GM18520 (cell line): ENCODE data around the gene GAGE2A.
"Not testable (repeated sequence)": the region's sequence is repeated elsewhere in the genome, so short reads cannot be mapped to it uniquely, and the experiment has no call there.

Source experiments
- ATAC-seq: cut with Tn5 transposase; IDR thresholded peaks from one replicate; pipeline ENCODE4 v1.9.1; 2021; ENCODE audit not compliant: unreplicated experiment

Gene GAGE2A, protein sequence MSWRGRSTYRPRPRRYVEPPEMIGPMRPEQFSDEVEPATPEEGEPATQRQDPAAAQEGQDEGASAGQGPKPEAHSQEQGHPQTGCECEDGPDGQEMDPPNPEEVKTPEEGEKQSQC

DNA sequence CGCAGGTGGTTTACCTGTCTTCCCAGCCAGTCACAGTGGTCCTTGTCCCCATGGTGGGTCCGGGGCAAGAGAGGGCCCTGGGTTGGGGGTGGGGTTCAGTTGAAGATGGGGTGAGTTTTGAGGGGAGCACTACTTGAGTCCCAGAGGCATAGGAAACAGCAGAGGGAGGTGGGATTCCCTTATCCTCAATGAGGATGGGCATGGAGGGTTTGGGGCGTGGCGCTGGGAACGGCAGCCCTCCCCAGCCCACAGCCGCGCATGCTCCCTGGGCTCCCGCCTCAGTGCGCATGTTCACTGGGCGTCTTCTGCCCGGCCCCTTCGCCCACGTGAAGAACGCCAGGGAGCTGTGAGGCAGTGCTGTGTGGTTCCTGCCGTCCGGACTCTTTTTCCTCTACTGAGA is at the start of gene GAGE2A:
TSS of gene GAGE2A (plus strand) at position 301 of the 400 bp plus-strand sequence. CDS start 1,155 bp downstream, outside the sequence.
- not testable (repeated sequence) for ATAC-seq

DNA sequence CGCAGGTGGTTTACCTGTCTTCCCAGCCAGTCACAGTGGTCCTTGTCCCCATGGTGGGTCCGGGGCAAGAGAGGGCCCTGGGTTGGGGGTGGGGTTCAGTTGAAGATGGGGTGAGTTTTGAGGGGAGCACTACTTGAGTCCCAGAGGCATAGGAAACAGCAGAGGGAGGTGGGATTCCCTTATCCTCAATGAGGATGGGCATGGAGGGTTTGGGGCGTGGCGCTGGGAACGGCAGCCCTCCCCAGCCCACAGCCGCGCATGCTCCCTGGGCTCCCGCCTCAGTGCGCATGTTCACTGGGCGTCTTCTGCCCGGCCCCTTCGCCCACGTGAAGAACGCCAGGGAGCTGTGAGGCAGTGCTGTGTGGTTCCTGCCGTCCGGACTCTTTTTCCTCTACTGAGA is 47.9 kb upstream of the GAGE2A start, which contains the start of gene GAGE12D:
TSS of gene GAGE12D (plus strand) at position 301 of the 400 bp plus-strand sequence. CDS start 1,155 bp downstream, outside the sequence.
- ATAC-seq = not testable (repeated sequence)

- not testable (repeated sequence) for ATAC-seq
Measured at GRCh38 chrX:49550989-49551388, 38.3 kb upstream of the GAGE2A start, which contains the start of gene GAGE12E. Gene GAGE12E (plus strand): TSS chrX:49551289. CDS start chrX:49552444, 1,155 bp downstream.

DNA sequence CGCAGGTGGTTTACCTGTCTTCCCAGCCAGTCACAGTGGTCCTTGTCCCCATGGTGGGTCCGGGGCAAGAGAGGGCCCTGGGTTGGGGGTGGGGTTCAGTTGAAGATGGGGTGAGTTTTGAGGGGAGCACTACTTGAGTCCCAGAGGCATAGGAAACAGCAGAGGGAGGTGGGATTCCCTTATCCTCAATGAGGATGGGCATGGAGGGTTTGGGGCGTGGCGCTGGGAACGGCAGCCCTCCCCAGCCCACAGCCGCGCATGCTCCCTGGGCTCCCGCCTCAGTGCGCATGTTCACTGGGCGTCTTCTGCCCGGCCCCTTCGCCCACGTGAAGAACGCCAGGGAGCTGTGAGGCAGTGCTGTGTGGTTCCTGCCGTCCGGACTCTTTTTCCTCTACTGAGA is 28.8 kb upstream of the GAGE2A start, which contains the start of gene GAGE12F:
TSS of gene GAGE12F (plus strand) at position 301 of the 400 bp plus-strand sequence. CDS start 1,155 bp downstream, outside the sequence.
- ATAC-seq = not testable (repeated sequence)

- ATAC-seq = not testable (repeated sequence)
Measured at GRCh38 chrX:49568728-49569127, 20.6 kb upstream of the GAGE2A start.

- not testable (repeated sequence) for ATAC-seq
Measured at GRCh38 chrX:49569152-49569551, 20.1 kb upstream of the GAGE2A start.

DNA sequence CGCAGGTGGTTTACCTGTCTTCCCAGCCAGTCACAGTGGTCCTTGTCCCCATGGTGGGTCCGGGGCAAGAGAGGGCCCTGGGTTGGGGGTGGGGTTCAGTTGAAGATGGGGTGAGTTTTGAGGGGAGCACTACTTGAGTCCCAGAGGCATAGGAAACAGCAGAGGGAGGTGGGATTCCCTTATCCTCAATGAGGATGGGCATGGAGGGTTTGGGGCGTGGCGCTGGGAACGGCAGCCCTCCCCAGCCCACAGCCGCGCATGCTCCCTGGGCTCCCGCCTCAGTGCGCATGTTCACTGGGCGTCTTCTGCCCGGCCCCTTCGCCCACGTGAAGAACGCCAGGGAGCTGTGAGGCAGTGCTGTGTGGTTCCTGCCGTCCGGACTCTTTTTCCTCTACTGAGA is 19.2 kb upstream of the GAGE2A start, which contains the start of gene GAGE12G:
TSS of gene GAGE12G (plus strand) at position 301 of the 400 bp plus-strand sequence. CDS start 1,155 bp downstream, outside the sequence.
- not testable (repeated sequence) for ATAC-seq

- ATAC-seq = not testable (repeated sequence)
Measured at GRCh38 chrX:49579649-49580048, 9.6 kb upstream of the GAGE2A start, which contains the start of gene GAGE12H. Gene GAGE12H (plus strand): TSS chrX:49579949. CDS start chrX:49581104, 1,155 bp downstream.

DNA sequence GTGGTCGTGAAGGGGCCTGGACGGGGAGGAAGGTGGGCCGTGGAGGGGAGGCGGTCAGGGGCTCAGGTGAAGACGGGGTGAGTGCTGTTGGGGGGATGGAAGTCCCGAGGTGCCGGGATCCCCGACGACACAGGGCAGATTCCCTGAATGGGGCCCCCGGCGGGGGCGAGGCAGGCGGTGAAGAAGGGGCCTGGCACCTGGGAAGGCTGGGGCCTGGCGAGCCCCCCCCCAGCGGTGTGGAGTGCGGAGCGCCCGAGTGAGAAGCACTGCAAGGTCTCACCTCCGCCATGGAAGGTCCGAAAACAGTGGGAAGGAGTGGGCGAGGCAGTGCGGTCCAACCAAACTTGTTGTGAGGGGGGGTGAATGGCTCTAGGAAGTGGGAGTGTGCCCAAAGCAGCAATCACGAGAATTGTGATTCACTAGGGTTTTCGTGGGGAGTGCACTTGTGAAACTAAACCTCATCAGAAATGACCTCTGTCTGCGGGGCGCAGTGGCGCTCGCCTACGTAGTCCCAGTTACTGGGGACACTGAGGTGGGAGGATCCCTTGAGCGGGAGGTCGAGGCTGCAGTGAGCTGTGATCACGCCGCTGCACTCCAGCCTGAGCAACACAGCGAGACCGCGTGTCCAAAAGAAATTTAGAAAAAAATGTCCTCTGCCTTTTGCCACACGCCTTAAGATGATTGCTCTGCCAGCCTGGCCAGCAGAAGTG is 628 bp downstream of the GAGE2A start:
- not testable (repeated sequence) for ATAC-seq

- ATAC-seq = not testable (repeated sequence)
Measured at GRCh38 chrX:49590488-49590887, 1.2 kb downstream of the GAGE2A start.

GRCh38 chrX:49598720-49599119 is 9.4 kb downstream of the GAGE2A start, which contains the start of gene GAGE1:
Gene GAGE1 (plus strand): TSS chrX:49599020. CDS start chrX:49600175, 1,155 bp downstream.
- not testable (repeated sequence) for ATAC-seq

DNA sequence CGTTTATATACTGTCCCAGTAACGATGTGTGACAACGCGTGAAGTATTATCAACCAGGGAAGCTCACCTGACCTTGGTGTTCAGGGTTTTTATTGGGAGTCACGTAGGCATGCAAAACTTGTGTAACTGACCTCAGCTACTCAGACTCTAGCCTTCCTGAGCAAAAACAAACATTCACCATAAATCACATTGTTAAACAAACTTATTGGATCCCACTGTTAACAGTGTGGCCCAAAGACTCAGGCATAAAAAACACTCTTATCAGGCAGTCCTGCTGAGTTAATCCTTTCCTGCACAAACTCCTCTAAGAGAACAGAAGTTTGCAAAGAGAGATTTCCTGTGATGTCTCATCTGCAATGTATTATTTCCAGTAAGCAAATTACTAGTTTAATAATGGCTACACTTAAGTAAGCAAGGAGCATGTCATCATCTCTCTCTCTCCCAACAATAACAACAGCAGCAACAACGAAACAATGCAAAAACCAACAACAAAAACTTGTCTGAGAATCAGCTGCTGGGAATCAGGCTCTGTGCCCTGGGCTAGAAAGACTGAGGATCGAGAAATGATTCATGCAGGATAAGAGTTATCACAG is 21.5 kb downstream of the GAGE2A start:
- ATAC-seq = no peak

DNA sequence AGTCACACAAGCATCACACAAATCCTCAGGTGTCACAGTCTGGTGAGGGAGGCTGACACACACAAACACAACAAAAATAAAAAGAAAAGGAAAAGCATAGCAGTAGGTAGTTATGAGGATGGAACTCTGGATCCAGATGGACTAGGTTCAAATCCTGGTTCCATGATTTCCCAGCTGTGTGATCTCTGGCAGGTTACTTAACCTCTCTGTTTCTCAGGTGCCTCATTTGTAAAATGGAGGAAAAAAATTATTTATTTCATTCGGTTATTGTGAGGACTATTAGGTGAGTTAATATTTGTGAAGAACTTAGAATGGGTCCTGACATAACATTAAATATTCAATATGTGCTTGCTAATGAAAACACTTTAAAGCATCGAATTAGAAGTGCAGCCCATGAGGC is 29.3 kb downstream of the GAGE2A start:
- ATAC-seq = no peak

GRCh38 chrX:49627086-49627777 is 37.9 kb downstream of the GAGE2A start:
- ATAC-seq = no peak

GRCh38 chrX:49644991-49645637 is 55.8 kb downstream of the GAGE2A start:
- no peak for ATAC-seq
